ENCODE data around the gene MICAL1. TPM values are rescaled to one million over a fixed set of nuclear protein-coding genes. Genes with fewer than 3 reads are reported as not detected.

The MICAL1 gene
- polyA plus RNA-seq, 1 donor from 2014 or later, result 54.2 TPM

GRCh38 chr6:109457562-109457996, 2.0 kb upstream of the MICAL1 start:
- Histone ChIP-seq H3K36me3 (ENCODE audit: insufficient read depth, low read length) (peaks cover 8% of the 10 kb centered on the region), H3K9me3 (ENCODE audit: low read length) (no peaks in the 10 kb centered on the region), H3K27me3 (ENCODE audit: insufficient read depth, low read depth, low read length) (no peaks in the 10 kb centered on the region), H3K9me2 (ENCODE audit: insufficient read depth, low read length) (no peaks in the 10 kb centered on the region), H3K4me3 (ENCODE audit: low read length) (no peak overlapping the region), H3K79me2 (replicated peaks; ENCODE audit: insufficient read depth, low read length) (peaks cover 8% of the 10 kb centered on the region), H3K27ac (ENCODE audit: low read length) (no peak overlapping the region), H2AFZ (ENCODE audit: low read depth, low read length) (no peak overlapping the region), H4K20me1 (ENCODE audit: insufficient read depth) (no peaks in the 10 kb centered on the region), H3F3A (ENCODE audit: insufficient read depth, low read length, poor library complexity, severe bottlenecking) (no peaks in the 10 kb centered on the region), H3K9ac (ENCODE audit: low read length) (no peak overlapping the region), H3K4me2 (ENCODE audit: low read length) (no peak overlapping the region)
- TF ChIP-seq RAD21 (conservative IDR thresholded peaks at IDR 0.05) (no peak), EZH2 (IDR thresholded peaks at IDR 0.05; ENCODE audit: borderline replicate concordance, insufficient read depth, low read length, poor library complexity, severe bottlenecking) (no peak)

DNA sequence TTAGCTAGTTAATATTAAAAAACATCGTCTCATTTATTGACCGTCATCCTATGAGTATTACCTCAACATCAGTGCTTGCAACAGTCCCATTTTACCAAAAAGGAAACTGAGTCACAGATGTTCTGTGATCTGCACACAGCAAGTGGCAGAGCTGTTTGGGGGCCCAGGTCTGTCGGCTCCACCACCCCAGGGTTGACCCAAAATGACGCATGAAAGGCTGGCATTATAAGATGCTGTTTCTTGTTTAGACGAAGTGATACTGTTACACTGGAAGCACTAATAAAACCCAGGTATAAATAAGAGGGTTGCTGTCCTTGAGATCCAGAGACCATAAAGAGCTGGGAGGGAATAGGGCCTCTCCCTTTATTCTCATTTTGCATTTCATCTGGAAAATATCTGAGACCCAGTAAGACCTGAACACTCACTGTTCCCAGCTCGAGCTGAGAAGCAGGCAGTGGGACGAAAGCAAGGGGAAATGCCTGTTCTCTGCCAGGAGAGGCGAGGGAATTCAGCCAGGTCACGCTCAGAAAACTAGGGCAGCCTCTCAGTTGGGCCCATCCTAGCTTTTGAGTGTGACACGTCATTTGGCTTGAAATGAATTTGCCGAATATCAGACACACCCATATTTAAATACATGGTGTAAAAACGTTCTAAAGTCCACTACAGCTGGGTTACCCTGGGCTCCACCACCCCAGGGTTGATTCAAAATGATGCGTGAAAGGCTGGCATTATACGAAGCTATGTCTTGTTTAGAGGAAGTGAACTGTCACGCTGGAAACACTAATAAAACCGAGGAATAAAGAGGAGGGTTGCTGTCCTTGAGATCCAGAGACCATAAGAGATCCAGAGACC, 1.4 kb upstream of the MICAL1 start:
- peaks cover 2% of the 10 kb centered on the region for H3K36me3 ChIP-seq (ENCODE audit: insufficient read depth, low read length)
- no peaks in the 10 kb centered on the region for H3K9me2 ChIP-seq (ENCODE audit: insufficient read depth, low read length)
- H3F3A ChIP-seq (ENCODE audit: insufficient read depth, low read length, poor library complexity, severe bottlenecking), result no peaks in the 10 kb centered on the region
- no peaks in the 10 kb centered on the region for H3K27me3 ChIP-seq (ENCODE audit: insufficient read depth, low read depth, low read length)
- H3K9me3 ChIP-seq (ENCODE audit: low read length), result no peaks in the 10 kb centered on the region
- H3K9ac ChIP-seq (ENCODE audit: low read length), result peak overlapping the region; percentile 94
- no peak overlapping the region for H2AFZ ChIP-seq (ENCODE audit: low read depth, low read length)
- no peak for TF ChIP-seq MXI1 (conservative IDR thresholded peaks at IDR 0.05; ENCODE audit: poor library complexity, severe bottlenecking)
- no peak for TF ChIP-seq TAF1 (IDR thresholded peaks at IDR 0.05; ENCODE audit: low read depth)
- no peak for TF ChIP-seq RAD21 (conservative IDR thresholded peaks at IDR 0.05)
- TF ChIP-seq SMC3 (conservative IDR thresholded peaks at IDR 0.05; ENCODE audit: poor library complexity), result no peak
- H3K4me3 ChIP-seq (ENCODE audit: low read length), result peak overlapping the region; percentile 97
- H3K4me2 ChIP-seq (ENCODE audit: low read length), result peak overlapping the region; percentile 88
- no peaks in the 10 kb centered on the region for H4K20me1 ChIP-seq (ENCODE audit: insufficient read depth)
- no peak overlapping the region for H3K27ac ChIP-seq (ENCODE audit: low read length)
- peaks cover 8% of the 10 kb centered on the region for H3K79me2 ChIP-seq (replicated peaks; ENCODE audit: insufficient read depth, low read length)

DNA sequence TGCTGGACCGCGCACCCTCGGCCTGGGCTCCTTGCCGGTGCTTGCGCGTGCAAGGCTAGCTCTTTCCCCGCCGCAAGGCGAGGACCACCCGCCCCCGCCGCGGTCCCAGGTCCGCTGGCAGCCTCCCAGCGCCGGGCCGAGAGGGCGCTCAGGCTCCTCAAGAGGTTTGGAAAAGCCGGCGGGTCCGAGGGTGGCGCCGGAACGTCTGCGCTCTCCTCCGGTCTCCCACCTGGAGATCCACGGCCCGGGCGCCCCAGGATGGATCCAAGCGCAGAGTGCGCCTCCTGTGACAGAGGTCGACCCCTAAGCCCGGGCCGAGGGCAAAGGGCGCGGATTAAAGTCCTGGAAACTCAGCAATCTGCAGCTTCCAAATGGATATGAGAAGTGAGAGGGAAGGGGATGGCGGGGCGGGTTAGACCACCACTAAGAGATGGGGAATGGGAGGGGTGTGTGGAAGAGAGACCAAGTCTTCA, 575 bp upstream of the MICAL1 start:
- peak overlapping the region; percentile 94 for H3K9ac ChIP-seq (ENCODE audit: low read length)
- H3F3A ChIP-seq (ENCODE audit: insufficient read depth, low read length, poor library complexity, severe bottlenecking), result no peaks in the 10 kb centered on the region
- H3K9me2 ChIP-seq (ENCODE audit: insufficient read depth, low read length), result no peaks in the 10 kb centered on the region
- peak overlapping the region; percentile 49 for H3K27ac ChIP-seq (ENCODE audit: low read length)
- H3K27me3 ChIP-seq (ENCODE audit: insufficient read depth, low read depth, low read length), result no peaks in the 10 kb centered on the region
- H2AFZ ChIP-seq (ENCODE audit: low read depth, low read length), result peak overlapping the region; percentile 69
- H4K20me1 ChIP-seq (ENCODE audit: insufficient read depth), result no peaks in the 10 kb centered on the region
- no peaks in the 10 kb centered on the region for H3K9me3 ChIP-seq (ENCODE audit: low read length)
- no peaks in the 10 kb centered on the region for H3K36me3 ChIP-seq (ENCODE audit: insufficient read depth, low read length)
- TF ChIP-seq POLR2AphosphoS5 (IDR thresholded peaks at IDR 0.05), result no peak
- no peak for TF ChIP-seq TAF1 (IDR thresholded peaks at IDR 0.05; ENCODE audit: low read depth)
- TF ChIP-seq MXI1 (conservative IDR thresholded peaks at IDR 0.05; ENCODE audit: poor library complexity, severe bottlenecking), result peak; percentile 11
- TF ChIP-seq, protein P1, sequence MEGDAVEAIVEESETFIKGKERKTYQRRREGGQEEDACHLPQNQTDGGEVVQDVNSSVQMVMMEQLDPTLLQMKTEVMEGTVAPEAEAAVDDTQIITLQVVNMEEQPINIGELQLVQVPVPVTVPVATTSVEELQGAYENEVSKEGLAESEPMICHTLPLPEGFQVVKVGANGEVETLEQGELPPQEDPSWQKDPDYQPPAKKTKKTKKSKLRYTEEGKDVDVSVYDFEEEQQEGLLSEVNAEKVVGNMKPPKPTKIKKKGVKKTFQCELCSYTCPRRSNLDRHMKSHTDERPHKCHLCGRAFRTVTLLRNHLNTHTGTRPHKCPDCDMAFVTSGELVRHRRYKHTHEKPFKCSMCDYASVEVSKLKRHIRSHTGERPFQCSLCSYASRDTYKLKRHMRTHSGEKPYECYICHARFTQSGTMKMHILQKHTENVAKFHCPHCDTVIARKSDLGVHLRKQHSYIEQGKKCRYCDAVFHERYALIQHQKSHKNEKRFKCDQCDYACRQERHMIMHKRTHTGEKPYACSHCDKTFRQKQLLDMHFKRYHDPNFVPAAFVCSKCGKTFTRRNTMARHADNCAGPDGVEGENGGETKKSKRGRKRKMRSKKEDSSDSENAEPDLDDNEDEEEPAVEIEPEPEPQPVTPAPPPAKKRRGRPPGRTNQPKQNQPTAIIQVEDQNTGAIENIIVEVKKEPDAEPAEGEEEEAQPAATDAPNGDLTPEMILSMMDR (IDR thresholded peaks at IDR 0.05; ENCODE audit: poor library complexity, severe bottlenecking), result peak; percentile 43
- no peak for TF ChIP-seq REST (IDR thresholded peaks at IDR 0.05; ENCODE audit: borderline replicate concordance)
- no peak for TF ChIP-seq SMC3 (conservative IDR thresholded peaks at IDR 0.05; ENCODE audit: poor library complexity)
- H3K4me2 ChIP-seq (ENCODE audit: low read length), result peak overlapping the region; percentile 88
- H3K79me2 ChIP-seq (replicated peaks; ENCODE audit: insufficient read depth, low read length), result peaks cover 8% of the 10 kb centered on the region
- H3K4me3 ChIP-seq (ENCODE audit: low read length), result peak overlapping the region; percentile 97

Measured in neural cell (in vitro differentiated cells).